ENCODE data around the gene ARRB2.

- no peak for TF ChIP-seq JUND (IDR thresholded peaks at IDR 0.05; ENCODE audit: low read length)
- no peak for TF ChIP-seq MAX (IDR thresholded peaks at IDR 0.05)
- no peak for TF ChIP-seq HDAC2 (IDR thresholded peaks at IDR 0.05; ENCODE audit: borderline replicate concordance in 1 of 2, low read depth in 2 of 2, low read length in 2 of 2)
- no peak for TF ChIP-seq SP1 (IDR thresholded peaks at IDR 0.05; ENCODE audit: low read depth, low read length)
- TF ChIP-seq, protein P1, sequence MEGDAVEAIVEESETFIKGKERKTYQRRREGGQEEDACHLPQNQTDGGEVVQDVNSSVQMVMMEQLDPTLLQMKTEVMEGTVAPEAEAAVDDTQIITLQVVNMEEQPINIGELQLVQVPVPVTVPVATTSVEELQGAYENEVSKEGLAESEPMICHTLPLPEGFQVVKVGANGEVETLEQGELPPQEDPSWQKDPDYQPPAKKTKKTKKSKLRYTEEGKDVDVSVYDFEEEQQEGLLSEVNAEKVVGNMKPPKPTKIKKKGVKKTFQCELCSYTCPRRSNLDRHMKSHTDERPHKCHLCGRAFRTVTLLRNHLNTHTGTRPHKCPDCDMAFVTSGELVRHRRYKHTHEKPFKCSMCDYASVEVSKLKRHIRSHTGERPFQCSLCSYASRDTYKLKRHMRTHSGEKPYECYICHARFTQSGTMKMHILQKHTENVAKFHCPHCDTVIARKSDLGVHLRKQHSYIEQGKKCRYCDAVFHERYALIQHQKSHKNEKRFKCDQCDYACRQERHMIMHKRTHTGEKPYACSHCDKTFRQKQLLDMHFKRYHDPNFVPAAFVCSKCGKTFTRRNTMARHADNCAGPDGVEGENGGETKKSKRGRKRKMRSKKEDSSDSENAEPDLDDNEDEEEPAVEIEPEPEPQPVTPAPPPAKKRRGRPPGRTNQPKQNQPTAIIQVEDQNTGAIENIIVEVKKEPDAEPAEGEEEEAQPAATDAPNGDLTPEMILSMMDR (IDR thresholded peaks at IDR 0.05; ENCODE audit: control extremely low read depth in 1 of 3, insufficient read depth in 1 of 3, low read depth in 1 of 3, low read length in 3 of 3), result no peak
- no peak for TF ChIP-seq MAFK (IDR thresholded peaks at IDR 0.05; ENCODE audit: low read depth, low read length)
- TF ChIP-seq, protein P2, sequence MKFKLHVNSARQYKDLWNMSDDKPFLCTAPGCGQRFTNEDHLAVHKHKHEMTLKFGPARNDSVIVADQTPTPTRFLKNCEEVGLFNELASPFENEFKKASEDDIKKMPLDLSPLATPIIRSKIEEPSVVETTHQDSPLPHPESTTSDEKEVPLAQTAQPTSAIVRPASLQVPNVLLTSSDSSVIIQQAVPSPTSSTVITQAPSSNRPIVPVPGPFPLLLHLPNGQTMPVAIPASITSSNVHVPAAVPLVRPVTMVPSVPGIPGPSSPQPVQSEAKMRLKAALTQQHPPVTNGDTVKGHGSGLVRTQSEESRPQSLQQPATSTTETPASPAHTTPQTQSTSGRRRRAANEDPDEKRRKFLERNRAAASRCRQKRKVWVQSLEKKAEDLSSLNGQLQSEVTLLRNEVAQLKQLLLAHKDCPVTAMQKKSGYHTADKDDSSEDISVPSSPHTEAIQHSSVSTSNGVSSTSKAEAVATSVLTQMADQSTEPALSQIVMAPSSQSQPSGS (IDR thresholded peaks at IDR 0.05; ENCODE audit: low read length), result no peak
- no peak for TF ChIP-seq POLR2A (IDR thresholded peaks at IDR 0.05; ENCODE audit: control extremely low read depth in 1 of 2, low read depth in 2 of 2, low read length in 2 of 2)
These were observed 30.8 kb upstream of the ARRB2 start for GRCh38 chr17:4679658-4680057.

Data from H1 (cell line).